Muscle of leg (tissue), 16 donors: ENCODE data around the gene ST8SIA1. TPM values are rescaled to one million over a fixed set of nuclear protein-coding genes. Genes with fewer than 3 reads are reported as not detected.
"Not testable (repeated sequence)": the region's sequence is repeated elsewhere in the genome, so short reads cannot be mapped to it uniquely, and the experiment has no call there.

Experiments
- DNase-seq: peaks from one replicate; pipeline ENCODE4 v3.0.0; 2013
- H3K27ac ChIP-seq: one replicate; pipeline ENCODE4 v1.5.1; 2013; ENCODE audit warnings: mild to moderate bottlenecking, low read length, control low read depth
- H3K27me3 ChIP-seq: one replicate; pipeline ENCODE4 v1.6.1; 2013; ENCODE audit warnings: low read length; ENCODE audit not compliant: control insufficient read depth, insufficient read depth
- H3K36me3 ChIP-seq: one replicate; pipeline ENCODE4 v1.6.1; 2013; ENCODE audit warnings: low read length; ENCODE audit not compliant: control insufficient read depth, insufficient read depth
- H3K4me1 ChIP-seq: one replicate; pipeline ENCODE4 v1.6.1; 2013; ENCODE audit warnings: low read length; ENCODE audit not compliant: control insufficient read depth, insufficient read depth
- H3K4me3 ChIP-seq: one replicate; pipeline ENCODE4 v1.5.1; 2013; ENCODE audit warnings: low read length, control low read depth
- H3K9me3 ChIP-seq: replicated peaks from 2 replicates; pipeline ENCODE4 v1.6.1; 2013; ENCODE audit warnings: low read depth, low read length; ENCODE audit not compliant: control insufficient read depth
- WGBS: methylation state at CpG from one replicate; pipeline ENCODE4 v1.1.5; 2013; ENCODE audit warnings: missing lambda C conversion rate; ENCODE audit not compliant: insufficient coverage; 5-methylcytosine and 5-hydroxymethylcytosine counted together
- long read RNA-seq, 11 donors: transcript quantifications; one replicate each; lab custom pipeline, GENCODE V29; 2026
- polyA plus RNA-seq, 8 donors: library from polyadenylated mRNA; unstranded; fragments of 120-200 nt; gene quantifications; one replicate each; pipeline versions ENCODE4 v1.2.1 to v1.2.3, GENCODE V29; 2013; ENCODE audit warnings: inconsistent platforms in 1 of 8, low replicate concordance in 1 of 8; ENCODE audit not compliant: insufficient read length in 8 of 8, insufficient read depth in 1 of 8
- total RNA-seq: library from RNA; stranded (reverse); fragments of 120-200 nt; gene quantifications from one replicate; pipeline ENCODE4 v1.2.4, GENCODE V29; 2013

The ST8SIA1 gene
- total RNA-seq (6.9 TPM), polyA plus RNA-seq (1 to 10 TPM; 6.4 to 8.6 (median 7.5) TPM)
- long read RNA-seq, donor 1, result 0 reads
- long read RNA-seq, donor 2, result 0 reads
- long read RNA-seq, donor 3, full-length matches to known transcripts, result 2 of 2 reads
- long read RNA-seq, donor 3, partial matches to known transcripts, result 0 of 2 reads
- long read RNA-seq, donor 3, other reads (novel, unspliced or antisense), result 0 of 2 reads
- long read RNA-seq, donor 4, full-length matches to known transcripts, result 2 of 2 reads
- long read RNA-seq, donor 4, partial matches to known transcripts, result 0 of 2 reads
- long read RNA-seq, donor 4, other reads (novel, unspliced or antisense), result 0 of 2 reads
- long read RNA-seq, donor 5, full-length matches to known transcripts, result 2 of 2 reads
- long read RNA-seq, donor 5, partial matches to known transcripts, result 0 of 2 reads
- long read RNA-seq, donor 5, other reads (novel, unspliced or antisense), result 0 of 2 reads
- long read RNA-seq, donor 6, full-length matches to known transcripts, result 3 of 3 reads
- long read RNA-seq, donor 6, partial matches to known transcripts, result 0 of 3 reads
- long read RNA-seq, donor 6, other reads (novel, unspliced or antisense), result 0 of 3 reads
- long read RNA-seq, donor 7, result 0 reads
- long read RNA-seq, donor 8, result 0 reads
- long read RNA-seq, donor 9, full-length matches to known transcripts, result 2 of 2 reads
- long read RNA-seq, donor 9, partial matches to known transcripts, result 0 of 2 reads
- long read RNA-seq, donor 9, other reads (novel, unspliced or antisense), result 0 of 2 reads
- long read RNA-seq, donor 10, partial matches to known transcripts, result 49 of 68 reads
- long read RNA-seq, donor 10, other reads (novel, unspliced or antisense), result 18 of 68 reads
- long read RNA-seq, donor 11, partial matches to known transcripts, result 0 of 2 reads
- long read RNA-seq, donor 11, other reads (novel, unspliced or antisense), result 0 of 2 reads

GRCh38 chr12:22334410-22335100, at the start of gene ST8SIA1:
Gene ST8SIA1, minus strand, starts transcription at chr12:22334707. Its CDS starts 475 bp downstream, at chr12:22334232.
- H3K9me3 ChIP-seq, result no peaks in the 10 kb centered on the region
- peaks cover 6% of the 10 kb centered on the region for H3K36me3 ChIP-seq
- under 1% methylated on average over 55 of the region's 70 CpGs for WGBS
- peaks cover 8% of the 10 kb centered on the region for H3K27me3 ChIP-seq
- peaks cover 14% of the 10 kb centered on the region for H3K4me1 ChIP-seq
- peak; percentile 81 for DNase-seq
- peak within 1 kb of the TSS; percentile 83 for H3K4me3 ChIP-seq
- H3K27ac ChIP-seq, result peak within 1 kb of the TSS; percentile 83

GRCh38 chr12:22380031-22380430, 45.5 kb upstream of the ST8SIA1 start:
- Histone ChIP-seq H3K27me3 (no peaks in the 10 kb centered on the region), H3K4me1 (no peaks in the 10 kb centered on the region), H3K4me3 (no peak overlapping the region), H3K27ac (no peak overlapping the region), H3K9me3 (no peaks in the 10 kb centered on the region), H3K36me3 (no peaks in the 10 kb centered on the region)
- WGBS, result no CpG with 5 or more reads among the region's 3 CpGs
- no peak for DNase-seq

GRCh38 chr12:22377731-22378496, 43.4 kb upstream of the ST8SIA1 start:
- Histone ChIP-seq H3K27ac (no peak overlapping the region), H3K4me3 (no peak overlapping the region), H3K27me3 (no peaks in the 10 kb centered on the region), H3K36me3 (no peaks in the 10 kb centered on the region), H3K4me1 (no peaks in the 10 kb centered on the region), H3K9me3 (no peaks in the 10 kb centered on the region)
- DNase-seq, result peak; percentile 35
- 100% methylated on average over 1 of the region's 4 CpGs for WGBS

- not testable (repeated sequence) for H3K27ac ChIP-seq, DNase-seq, H3K4me3 ChIP-seq, H3K27me3 ChIP-seq, H3K36me3 ChIP-seq, H3K9me3 ChIP-seq, H3K4me1 ChIP-seq
- 92% methylated on average over 23 of the region's 44 CpGs for WGBS
Measured at GRCh38 chr12:22376596-22377150, 42.2 kb upstream of the ST8SIA1 start.

GRCh38 chr12:22374508-22374907, 40.0 kb upstream of the ST8SIA1 start:
- no CpG with 5 or more reads among the region's 2 CpGs for WGBS
- H3K27me3 ChIP-seq, result no peaks in the 10 kb centered on the region
- H3K4me3 ChIP-seq, result no peak overlapping the region
- no peak overlapping the region for H3K27ac ChIP-seq
- DNase-seq, result peak; percentile 57
- H3K4me1 ChIP-seq, result no peaks in the 10 kb centered on the region
- H3K9me3 ChIP-seq, result no peaks in the 10 kb centered on the region
- no peaks in the 10 kb centered on the region for H3K36me3 ChIP-seq

GRCh38 chr12:22372277-22372837, 37.9 kb upstream of the ST8SIA1 start:
- Histone ChIP-seq H3K27ac (no peak overlapping the region), H3K4me1 (no peaks in the 10 kb centered on the region), H3K4me3 (no peak overlapping the region), H3K27me3 (no peaks in the 10 kb centered on the region), H3K9me3 (no peaks in the 10 kb centered on the region), H3K36me3 (no peaks in the 10 kb centered on the region)
- no peak for DNase-seq

- Histone ChIP-seq H3K4me3 (no peak overlapping the region), H3K9me3 (no peaks in the 10 kb centered on the region), H3K36me3 (no peaks in the 10 kb centered on the region), H3K27ac (no peak overlapping the region), H3K27me3 (no peaks in the 10 kb centered on the region), H3K4me1 (no peaks in the 10 kb centered on the region)
- 87% methylated on average over 3 of the region's 5 CpGs for WGBS
- no peak for DNase-seq
Measured at GRCh38 chr12:22366181-22366580, 31.7 kb upstream of the ST8SIA1 start.

GRCh38 chr12:22361785-22362184, 27.3 kb upstream of the ST8SIA1 start:
- Histone ChIP-seq H3K27me3 (no peaks in the 10 kb centered on the region), H3K4me1 (no peaks in the 10 kb centered on the region), H3K9me3 (no peaks in the 10 kb centered on the region), H3K36me3 (no peaks in the 10 kb centered on the region), H3K27ac (no peak overlapping the region), H3K4me3 (no peak overlapping the region)
- no peak for DNase-seq
- 71% methylated on average over 4 of the region's 4 CpGs for WGBS

- H3K36me3 ChIP-seq, result no peaks in the 10 kb centered on the region
- no peaks in the 10 kb centered on the region for H3K27me3 ChIP-seq
- H3K4me1 ChIP-seq, result no peaks in the 10 kb centered on the region
- peak; percentile 53 for DNase-seq
- no peak overlapping the region for H3K27ac ChIP-seq
- no peak overlapping the region for H3K4me3 ChIP-seq
- H3K9me3 ChIP-seq, result no peaks in the 10 kb centered on the region
- 75% methylated on average over 3 of the region's 5 CpGs for WGBS
Measured at GRCh38 chr12:22360774-22361173, 26.3 kb upstream of the ST8SIA1 start.
